Measurements from ENCODE around the gene GCC1.

- TF ChIP-seq EP300 (IDR thresholded peaks at IDR 0.05; ENCODE audit: borderline replicate concordance) (no peak), EGR1 (IDR thresholded peaks at IDR 0.05) (no peak), MAX (IDR thresholded peaks at IDR 0.05) (no peak), CEBPB (IDR thresholded peaks at IDR 0.05) (no peak), RAD21 (IDR thresholded peaks at IDR 0.05; ENCODE audit: low read depth) (no peak), TAF1 (IDR thresholded peaks at IDR 0.05; ENCODE audit: low read depth) (no peak), NFIC (IDR thresholded peaks at IDR 0.05) (no peak)
- TF ChIP-seq, protein P1, sequence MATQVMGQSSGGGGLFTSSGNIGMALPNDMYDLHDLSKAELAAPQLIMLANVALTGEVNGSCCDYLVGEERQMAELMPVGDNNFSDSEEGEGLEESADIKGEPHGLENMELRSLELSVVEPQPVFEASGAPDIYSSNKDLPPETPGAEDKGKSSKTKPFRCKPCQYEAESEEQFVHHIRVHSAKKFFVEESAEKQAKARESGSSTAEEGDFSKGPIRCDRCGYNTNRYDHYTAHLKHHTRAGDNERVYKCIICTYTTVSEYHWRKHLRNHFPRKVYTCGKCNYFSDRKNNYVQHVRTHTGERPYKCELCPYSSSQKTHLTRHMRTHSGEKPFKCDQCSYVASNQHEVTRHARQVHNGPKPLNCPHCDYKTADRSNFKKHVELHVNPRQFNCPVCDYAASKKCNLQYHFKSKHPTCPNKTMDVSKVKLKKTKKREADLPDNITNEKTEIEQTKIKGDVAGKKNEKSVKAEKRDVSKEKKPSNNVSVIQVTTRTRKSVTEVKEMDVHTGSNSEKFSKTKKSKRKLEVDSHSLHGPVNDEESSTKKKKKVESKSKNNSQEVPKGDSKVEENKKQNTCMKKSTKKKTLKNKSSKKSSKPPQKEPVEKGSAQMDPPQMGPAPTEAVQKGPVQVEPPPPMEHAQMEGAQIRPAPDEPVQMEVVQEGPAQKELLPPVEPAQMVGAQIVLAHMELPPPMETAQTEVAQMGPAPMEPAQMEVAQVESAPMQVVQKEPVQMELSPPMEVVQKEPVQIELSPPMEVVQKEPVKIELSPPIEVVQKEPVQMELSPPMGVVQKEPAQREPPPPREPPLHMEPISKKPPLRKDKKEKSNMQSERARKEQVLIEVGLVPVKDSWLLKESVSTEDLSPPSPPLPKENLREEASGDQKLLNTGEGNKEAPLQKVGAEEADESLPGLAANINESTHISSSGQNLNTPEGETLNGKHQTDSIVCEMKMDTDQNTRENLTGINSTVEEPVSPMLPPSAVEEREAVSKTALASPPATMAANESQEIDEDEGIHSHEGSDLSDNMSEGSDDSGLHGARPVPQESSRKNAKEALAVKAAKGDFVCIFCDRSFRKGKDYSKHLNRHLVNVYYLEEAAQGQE (IDR thresholded peaks at IDR 0.05; ENCODE audit: low read depth): no peak
Measured at GRCh38 chr7:127557803-127558202, 27.6 kb downstream of the GCC1 start.
